ENCODE measurements around the gene SLC25A38.
"Not testable (repeated sequence)": the region's sequence is repeated elsewhere in the genome, so short reads cannot be mapped to it uniquely, and the experiment has no call there.

SLC25A38 gene

GRCh38 chr3:39362192-39362591 lies 21.0 kb upstream of the SLC25A38 start:
- no peaks in the 10 kb centered on the region for H3K36me3 ChIP-seq
- H3K4me3 ChIP-seq (ENCODE audit: low read depth in 1 of 2, low read length in 1 of 2), result no peak overlapping the region
- H3K9me3 ChIP-seq, result no peaks in the 10 kb centered on the region
- H3K27ac ChIP-seq, result no peak overlapping the region
- H3K27me3 ChIP-seq, result peaks cover 5% of the 10 kb centered on the region
- peaks cover 12 to 13% of the 10 kb centered on the region in 2 experiments for H3K4me1 ChIP-seq (ENCODE audit: control insufficient read depth in 1 of 2, insufficient read depth in 1 of 2, low read depth in 1 of 2, low read length in 1 of 2)
- no peak for TF ChIP-seq CTCF (IDR thresholded peaks at IDR 0.05)

GRCh38 chr3:39362812-39363211 lies 20.4 kb upstream of the SLC25A38 start:
- no peaks in the 10 kb centered on the region for H3K36me3 ChIP-seq
- H3K4me1 ChIP-seq (ENCODE audit: control insufficient read depth in 1 of 2, insufficient read depth in 1 of 2, low read depth in 1 of 2, low read length in 1 of 2), result peaks cover 12 to 13% of the 10 kb centered on the region in 2 experiments
- H3K9me3 ChIP-seq, result no peaks in the 10 kb centered on the region
- no peak overlapping the region for H3K4me3 ChIP-seq (ENCODE audit: low read depth in 1 of 2, low read length in 1 of 2)
- H3K27ac ChIP-seq, result no peak overlapping the region
- H3K27me3 ChIP-seq, result no peaks in the 10 kb centered on the region
- TF ChIP-seq CTCF (IDR thresholded peaks at IDR 0.05), result no peak

- H3K27me3 ChIP-seq; H3K4me3 ChIP-seq (ENCODE audit: low read depth in 1 of 2, low read length in 1 of 2); H3K4me1 ChIP-seq (ENCODE audit: control insufficient read depth in 1 of 2, insufficient read depth in 1 of 2, low read depth in 1 of 2, low read length in 1 of 2); H3K9me3 ChIP-seq; H3K27ac ChIP-seq; H3K36me3 ChIP-seq: not testable (repeated sequence)
Observed at GRCh38 chr3:39370450-39370849, 12.7 kb upstream of the SLC25A38 start.

- Histone ChIP-seq H3K27ac (no peak overlapping the region), H3K27me3 (peaks cover 3% of the 10 kb centered on the region), H3K4me1 (ENCODE audit: control insufficient read depth in 1 of 2, insufficient read depth in 1 of 2, low read depth in 1 of 2, low read length in 1 of 2) (no peaks in the 10 kb centered on the region), H3K9me3 (no peaks in the 10 kb centered on the region), H3K36me3 (no peaks in the 10 kb centered on the region), H3K4me3 (ENCODE audit: low read depth in 1 of 2, low read length in 1 of 2) (no peak overlapping the region)
- TF ChIP-seq CTCF (IDR thresholded peaks at IDR 0.05), result no peak
Observed at GRCh38 chr3:39372833-39373232, 10.3 kb upstream of the SLC25A38 start.

GRCh38 chr3:39376959-39377634 lies 6.1 kb upstream of the SLC25A38 start:
- Histone ChIP-seq H3K4me3 (ENCODE audit: low read depth in 1 of 2, low read length in 1 of 2) (no peak overlapping the region), H3K9me3 (no peaks in the 10 kb centered on the region), H3K27ac (no peak overlapping the region), H3K4me1 (ENCODE audit: control insufficient read depth in 1 of 2, insufficient read depth in 1 of 2, low read depth in 1 of 2, low read length in 1 of 2) (no peaks in the 10 kb centered on the region), H3K27me3 (peaks cover 3% of the 10 kb centered on the region), H3K36me3 (no peaks in the 10 kb centered on the region)
- no peak for TF ChIP-seq CTCF (IDR thresholded peaks at IDR 0.05)

- Histone ChIP-seq H3K4me3 (ENCODE audit: low read depth in 1 of 2, low read length in 1 of 2) (no peak overlapping the region), H3K27ac (no peak overlapping the region), H3K27me3 (peaks cover 3% of the 10 kb centered on the region), H3K9me3 (no peaks in the 10 kb centered on the region), H3K4me1 (ENCODE audit: control insufficient read depth in 1 of 2, insufficient read depth in 1 of 2, low read depth in 1 of 2, low read length in 1 of 2) (peaks cover 2 to 4% of the 10 kb centered on the region in 2 experiments), H3K36me3 (no peaks in the 10 kb centered on the region)
- TF ChIP-seq CTCF (IDR thresholded peaks at IDR 0.05), result no peak
Observed at GRCh38 chr3:39378088-39378487, 5.1 kb upstream of the SLC25A38 start.
